Pons (tissue), 1 donor: ENCODE results near the gene BPI.
"Not testable (repeated sequence)": the region's sequence is repeated elsewhere in the genome, so short reads cannot be mapped to it uniquely, and the experiment has no call there.

ENCODE experiments used
- DNase-seq: peaks from one replicate; pipeline ENCODE4 v3.0.0-alpha.2; 2016; ENCODE audit warnings: low spot score

BPI gene

DNA sequence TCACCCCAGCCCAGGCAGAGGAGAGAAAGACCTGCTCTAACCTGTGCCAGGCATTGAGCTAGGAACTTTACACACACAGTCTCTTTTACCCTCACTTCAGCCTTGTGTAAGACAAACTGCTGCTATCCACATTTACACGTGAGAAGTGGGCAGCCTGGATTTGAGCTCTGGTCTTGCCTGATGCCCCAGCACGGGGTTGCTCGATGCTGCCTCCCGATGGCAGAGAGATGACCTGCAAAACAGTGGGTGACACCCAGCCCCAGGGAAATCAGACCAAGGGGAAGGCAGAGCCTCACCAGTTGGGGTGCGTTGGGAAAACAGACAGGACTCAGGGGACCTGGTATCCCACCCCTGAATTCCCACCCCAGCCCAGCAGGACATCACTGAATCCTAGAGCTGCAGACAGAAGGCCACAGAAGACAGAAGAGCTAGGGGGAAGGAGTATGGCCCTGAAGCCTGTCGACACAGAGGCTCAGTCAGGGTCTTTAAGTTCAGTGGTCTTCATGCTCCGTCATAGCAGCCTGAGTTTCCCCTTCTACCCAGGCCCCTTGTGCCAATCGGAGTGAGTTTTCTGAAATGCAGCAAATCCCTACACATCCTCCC is 990 bp downstream of the BPI start:
- DNase-seq: peak; percentile 37

- DNase-seq: no peak
These were observed 1.6 kb downstream of the BPI start for GRCh38 chr20:38305541-38305940.

DNA sequence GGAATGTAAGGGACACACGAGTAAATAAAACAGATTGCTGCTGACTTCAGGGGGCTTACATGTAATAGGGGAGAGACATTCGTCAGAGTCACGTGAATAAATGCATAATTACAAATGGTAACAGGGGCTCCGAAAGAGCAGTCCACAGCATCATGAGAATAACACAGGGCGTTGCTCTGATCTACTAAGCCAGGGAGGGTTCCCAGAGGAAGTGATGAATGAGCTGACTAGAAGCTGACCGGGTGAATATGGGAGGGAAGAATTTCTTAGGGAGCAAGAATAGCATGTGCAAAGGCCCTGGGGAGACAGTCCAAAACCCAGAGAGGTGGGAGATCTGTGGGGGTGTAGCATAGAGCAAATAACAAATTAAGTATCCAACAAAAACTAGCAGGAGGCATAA is 2.4 kb downstream of the BPI start:
- DNase-seq: no peak

- DNase-seq: no peak
These were observed 3.6 kb downstream of the BPI start for GRCh38 chr20:38307371-38308046.

DNA sequence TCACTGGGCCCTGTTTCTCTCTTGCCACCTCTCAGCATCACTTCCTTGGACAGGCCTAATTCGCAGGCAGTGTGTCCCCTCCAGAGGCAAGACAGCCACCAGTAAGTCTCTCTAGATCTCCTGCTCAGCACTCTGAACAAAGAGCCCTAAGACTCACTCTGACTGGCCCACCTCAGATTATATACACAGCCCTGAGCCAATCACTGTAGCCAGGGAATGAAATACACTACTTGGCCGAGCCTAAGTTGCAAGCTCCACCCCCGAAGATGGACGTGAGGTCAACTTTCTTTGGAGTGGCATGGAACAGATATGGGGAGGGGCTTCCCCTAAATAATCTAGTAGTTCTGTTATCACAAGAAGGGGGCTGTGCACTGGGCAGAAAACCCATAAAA is 4.1 kb downstream of the BPI start:
- no peak for DNase-seq

- no peak for DNase-seq
These were observed 4.5 kb downstream of the BPI start for GRCh38 chr20:38308447-38308846.

DNA sequence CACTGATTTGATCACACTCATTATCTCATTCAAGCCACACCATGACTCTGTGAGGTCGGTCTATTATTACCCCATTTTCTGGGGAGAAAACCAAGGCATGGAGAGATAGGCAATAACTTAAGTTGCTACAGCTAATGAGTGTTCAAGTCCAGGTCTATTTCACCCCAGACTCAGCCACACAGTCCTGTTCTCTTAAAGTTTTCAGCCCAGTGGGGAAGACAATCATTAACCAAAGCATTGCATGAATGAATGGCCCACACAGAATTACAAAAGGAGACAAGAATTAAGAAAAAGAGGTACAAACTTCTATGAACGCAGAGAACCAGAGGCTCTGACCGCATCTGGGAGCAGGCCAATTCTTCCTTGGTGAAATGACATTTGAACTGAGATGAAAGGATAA is 7.1 kb downstream of the BPI start:
- no peak for DNase-seq

- no peak for DNase-seq
These were observed 7.5 kb downstream of the BPI start for GRCh38 chr20:38311491-38311890.

DNA sequence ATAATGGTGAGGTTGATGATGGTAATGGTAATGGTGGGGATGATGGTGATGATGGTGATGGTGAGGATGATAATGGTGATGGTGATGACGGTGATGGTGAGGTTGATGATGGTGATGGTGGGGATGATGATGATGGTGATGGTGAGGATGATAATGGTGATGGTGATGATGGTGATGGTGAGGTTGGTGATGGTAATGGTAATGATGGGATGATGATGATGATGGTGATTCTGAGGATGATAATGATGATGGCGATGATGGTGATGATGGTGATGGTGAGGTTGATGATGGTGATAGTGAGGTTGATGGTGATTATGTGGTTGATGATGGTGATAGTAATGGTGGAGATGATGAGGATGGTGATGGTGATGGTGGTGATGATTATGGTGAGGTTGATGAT is 9.7 kb downstream of the BPI start:
- no peak for DNase-seq

DNA sequence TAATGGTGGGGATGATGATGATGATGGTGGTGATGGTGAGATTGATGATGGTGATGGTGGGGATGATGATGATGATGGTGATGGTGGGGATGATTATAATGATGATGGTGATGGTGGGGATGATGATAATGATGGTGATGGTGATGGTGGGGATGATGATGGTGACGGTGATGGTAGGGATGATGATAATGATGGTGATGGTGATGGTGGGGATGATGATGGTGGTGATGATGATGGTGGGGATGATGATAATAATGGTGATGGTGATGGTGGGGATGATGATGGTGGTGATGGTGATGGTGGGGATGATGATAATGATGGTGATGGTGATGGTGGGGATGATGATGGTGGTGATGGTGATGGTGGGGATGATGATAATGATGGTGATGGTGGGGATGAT is 10.4 kb downstream of the BPI start:
- not testable (repeated sequence) for DNase-seq

GRCh38 chr20:38315290-38315966 is 11.5 kb downstream of the BPI start:
- DNase-seq: peak; percentile 44

DNA sequence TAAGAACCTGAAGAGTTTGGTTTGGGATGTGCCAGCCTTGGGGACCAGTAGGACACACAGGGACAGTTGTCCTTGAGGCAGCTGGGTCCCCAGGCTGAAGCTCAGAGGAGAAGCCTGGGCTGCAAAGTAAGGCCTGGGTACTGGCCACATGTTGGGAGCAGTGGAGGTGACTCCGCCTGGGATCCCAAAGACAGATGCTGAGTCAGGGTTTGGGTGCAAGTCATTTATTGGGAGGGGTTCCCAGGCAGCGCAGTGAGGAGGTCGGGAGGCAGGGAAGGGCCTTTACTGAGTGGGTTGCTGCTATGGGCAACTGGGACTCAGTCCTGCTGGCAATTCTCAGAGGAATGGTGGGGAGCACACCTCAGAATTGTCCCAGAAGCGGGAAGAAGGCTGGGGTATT is 12.4 kb downstream of the BPI start:
- DNase-seq: no peak

GRCh38 chr20:38317422-38317821 is 13.5 kb downstream of the BPI start:
- no peak for DNase-seq

- DNase-seq: no peak
These were observed 16.3 kb downstream of the BPI start for GRCh38 chr20:38320221-38320620.

DNA sequence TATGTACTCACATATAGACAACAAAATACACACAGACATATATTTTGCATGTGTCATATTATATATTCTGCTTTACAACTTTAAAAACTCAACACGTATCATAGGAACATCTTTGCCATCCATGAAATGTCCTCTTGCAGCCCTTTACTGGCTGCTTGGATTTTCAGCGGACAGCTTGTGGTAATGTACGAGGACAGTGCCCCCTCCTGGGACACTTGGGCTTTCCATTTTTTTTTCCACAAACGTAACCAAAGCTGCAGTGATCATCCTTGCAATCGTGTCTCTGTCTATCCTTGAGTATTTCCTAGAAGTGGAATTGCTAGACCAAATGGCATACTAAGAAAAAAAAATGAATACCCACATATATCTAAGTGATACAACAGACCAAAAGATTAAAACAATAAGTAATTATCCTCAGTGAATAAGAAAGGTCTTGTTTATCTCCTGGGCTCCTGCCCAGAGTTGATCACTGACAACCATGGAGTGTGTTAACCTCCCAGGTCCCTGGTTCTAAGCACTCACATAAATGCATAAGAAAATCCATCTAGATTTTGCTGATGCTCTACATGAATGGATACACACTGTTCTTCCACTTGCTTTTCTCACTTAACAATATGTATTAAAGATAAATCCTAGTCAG is 18.1 kb downstream of the BPI start:
- DNase-seq: peak; percentile 90

- DNase-seq: no peak
These were observed 20.2 kb downstream of the BPI start for GRCh38 chr20:38324159-38324558.

GRCh38 chr20:38325167-38325566 is 21.2 kb downstream of the BPI start:
- DNase-seq: no peak

DNA sequence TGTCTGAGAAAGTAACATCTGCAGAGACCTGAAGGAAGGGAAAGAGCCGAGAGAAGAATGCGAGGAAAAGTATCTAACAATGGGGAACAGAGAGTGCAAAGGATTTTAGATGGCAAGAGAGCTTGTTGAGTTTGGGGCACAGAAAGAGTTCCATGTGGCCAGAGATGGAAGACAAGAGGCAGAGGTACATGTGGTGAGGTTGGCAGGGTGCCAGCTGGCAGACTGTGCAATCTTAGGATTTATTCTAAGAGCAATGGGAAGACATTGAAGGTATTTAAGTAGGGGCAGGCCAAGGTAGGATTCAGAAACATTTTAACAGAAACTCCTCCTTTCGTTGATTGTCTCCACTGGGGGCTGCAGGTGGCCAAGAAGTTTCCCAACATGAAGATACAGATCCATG is 21.9 kb downstream of the BPI start:
- no peak for DNase-seq

- no peak for DNase-seq
These were observed 22.4 kb downstream of the BPI start for GRCh38 chr20:38326309-38326708.

GRCh38 chr20:38330638-38331037 is 26.7 kb downstream of the BPI start:
- DNase-seq: no peak

GRCh38 chr20:38331245-38331644 is 27.3 kb downstream of the BPI start:
- DNase-seq: no peak

DNA sequence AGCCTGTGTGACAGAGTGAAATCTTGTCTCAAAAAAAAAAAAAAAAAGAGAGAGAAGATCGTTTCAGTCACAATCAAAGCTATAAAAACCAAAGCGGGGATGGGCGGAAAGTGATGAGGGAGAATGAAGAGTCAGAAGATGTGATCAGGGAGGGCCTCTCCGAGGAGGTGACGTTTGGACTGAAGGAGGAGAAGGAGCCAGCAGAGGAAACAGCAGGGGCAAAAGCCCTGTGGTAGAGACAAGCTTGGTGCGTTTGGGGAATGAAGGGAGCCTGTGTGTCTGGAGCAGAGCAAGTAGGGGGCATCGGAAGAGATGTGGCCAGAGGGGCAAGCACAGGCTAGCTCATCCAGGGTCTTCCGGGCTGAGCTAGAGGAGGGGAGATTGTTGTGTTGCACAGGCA is 27.9 kb downstream of the BPI start:
- no peak for DNase-seq

DNA sequence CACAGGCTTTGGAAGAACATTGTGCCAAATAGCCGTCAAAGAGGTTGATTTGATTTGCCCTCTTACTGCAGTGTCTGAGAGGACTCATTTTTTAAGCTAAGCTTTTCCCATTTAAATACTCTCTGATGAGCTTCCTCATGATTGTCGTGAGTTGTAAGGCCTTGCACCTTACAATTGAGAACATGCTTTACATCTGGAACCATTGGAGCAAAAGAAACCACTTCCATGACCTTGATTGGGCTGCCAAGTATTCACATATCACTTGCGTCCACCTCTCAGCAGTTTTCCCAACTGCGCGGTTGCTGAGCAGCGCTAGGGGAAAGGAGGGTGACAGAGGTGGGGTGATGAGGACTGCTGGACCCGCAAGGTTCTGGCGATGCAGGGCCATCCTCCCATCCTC is 30.1 kb downstream of the BPI start:
- DNase-seq: no peak
